Stromal cell of bone marrow (primary cell): ENCODE measurements around the gene HEG1.
"Not testable (repeated sequence)": the region's sequence is repeated elsewhere in the genome, so short reads cannot be mapped to it uniquely, and the experiment has no call there.

Experiments
- DNase-seq: peaks from one replicate; pipeline ENCODE4 v3.0.0-alpha.2; 2012; ENCODE audit warnings: low read depth

HEG1 gene

DNA sequence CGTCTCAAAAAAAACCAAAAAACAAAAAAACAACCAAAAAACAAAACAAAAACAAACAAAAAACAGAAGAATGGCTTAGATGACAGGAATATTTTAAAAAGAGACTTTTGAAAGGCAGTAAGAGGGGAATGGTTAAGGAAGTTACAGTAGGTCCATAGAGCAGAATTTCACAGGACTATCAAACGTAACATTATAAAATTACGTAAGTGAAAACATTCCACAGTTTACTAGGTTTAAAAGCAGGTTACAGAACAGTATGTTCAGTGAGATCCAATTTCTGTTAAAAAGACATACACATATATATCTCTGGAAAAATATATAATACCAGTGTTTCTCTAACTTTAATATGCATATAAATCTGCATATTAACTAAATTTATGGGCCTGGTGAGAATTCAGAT lies 71.0 kb downstream of the HEG1 start:
- no peak for DNase-seq

DNA sequence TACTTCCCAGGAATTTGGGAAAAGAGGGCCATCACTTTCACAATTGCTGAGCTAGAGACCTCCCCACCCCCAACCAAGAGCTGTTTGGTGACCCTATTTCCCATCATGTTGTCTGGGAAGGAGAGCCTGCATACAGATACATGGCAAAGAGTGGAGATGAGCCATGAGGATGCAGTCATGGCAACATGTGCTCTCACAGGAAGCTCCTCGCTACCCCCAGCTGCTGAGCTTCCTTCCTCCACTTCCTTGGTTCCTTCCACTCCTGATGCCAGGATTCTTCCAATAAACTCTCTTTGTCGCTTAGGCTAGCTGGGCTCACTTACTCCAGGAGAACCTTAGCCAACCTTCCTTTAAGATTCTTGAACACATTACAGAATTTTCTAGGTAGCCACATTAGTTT lies 72.9 kb downstream of the HEG1 start:
- DNase-seq, result no peak

DNA sequence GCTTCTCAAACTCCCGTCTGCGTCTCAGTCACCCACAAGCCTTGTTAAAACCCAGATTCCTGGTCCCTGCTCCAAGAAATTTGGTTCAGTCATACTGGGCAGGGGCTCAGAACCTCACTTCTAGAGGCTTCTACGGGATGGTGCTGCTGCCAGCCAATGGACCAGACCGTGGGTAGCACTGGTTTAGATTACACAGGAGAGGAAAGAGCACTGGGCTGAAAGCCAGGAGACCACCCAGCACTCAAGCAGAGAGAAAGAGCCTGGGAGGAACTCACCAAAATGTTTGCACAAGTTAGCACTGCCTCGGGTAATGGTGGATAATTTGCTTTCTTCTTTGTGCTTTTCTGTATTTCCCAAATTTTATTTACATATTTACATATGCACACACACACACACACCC lies 74.3 kb downstream of the HEG1 start:
- DNase-seq, result no peak

DNA sequence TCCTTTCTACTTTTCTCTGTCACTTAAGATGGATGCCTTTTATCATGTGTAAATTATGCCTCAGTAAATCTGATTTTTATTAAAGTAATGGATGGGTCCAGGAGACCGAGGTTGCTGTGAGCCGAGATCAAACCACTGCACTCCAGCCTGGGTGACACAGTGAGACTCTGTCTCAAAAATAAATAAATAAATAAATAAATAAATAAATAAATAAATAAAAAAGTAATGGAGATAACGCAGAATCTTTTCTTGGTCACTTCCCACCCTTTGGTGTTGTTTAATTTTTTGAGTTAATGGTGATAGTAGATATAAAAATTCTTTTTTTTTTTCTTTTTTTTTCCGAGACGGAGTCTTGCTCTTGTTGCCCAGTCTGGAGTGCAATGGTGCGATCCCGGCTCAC lies 77.2 kb downstream of the HEG1 start:
- DNase-seq, result no peak

DNA sequence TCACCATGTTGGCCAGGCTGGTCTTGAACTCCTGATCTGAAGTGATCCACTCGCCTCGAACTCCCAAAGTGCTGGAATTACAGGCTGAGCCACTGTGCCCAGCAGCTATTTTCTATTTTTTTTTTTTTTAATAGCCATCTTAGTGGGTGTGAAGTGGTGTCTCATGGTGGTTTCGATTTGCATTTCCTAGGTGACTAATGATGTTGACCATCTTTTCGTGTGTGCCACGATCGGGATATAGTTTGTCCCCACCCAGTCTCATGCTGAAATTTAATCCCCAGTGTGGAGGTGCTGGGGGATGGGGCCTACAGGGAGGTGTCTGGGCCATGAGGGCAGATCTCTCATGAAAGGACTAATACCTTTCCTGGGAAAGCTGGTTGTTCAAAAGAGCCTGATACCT lies 79.4 kb downstream of the HEG1 start:
- no peak for DNase-seq

DNA sequence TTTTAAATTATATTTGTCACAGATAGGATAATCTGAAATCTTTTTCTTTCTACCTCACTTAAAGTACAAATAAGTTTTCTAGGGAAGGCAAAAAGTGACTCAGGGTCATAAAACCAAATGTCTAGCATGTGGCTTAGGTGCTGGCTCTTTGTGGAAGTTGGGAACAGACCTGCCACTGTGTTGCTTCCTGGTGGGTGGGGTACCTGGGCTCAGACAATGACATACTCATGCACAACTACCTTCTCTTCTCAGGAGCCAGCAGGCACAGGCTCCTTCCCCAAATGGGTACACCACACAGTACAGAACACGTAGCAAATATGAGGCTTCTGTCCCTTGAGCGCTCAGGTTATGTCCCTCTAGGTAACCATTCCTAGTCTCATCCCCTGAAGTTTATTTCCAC lies 81.1 kb downstream of the HEG1 start:
- DNase-seq, result no peak

DNA sequence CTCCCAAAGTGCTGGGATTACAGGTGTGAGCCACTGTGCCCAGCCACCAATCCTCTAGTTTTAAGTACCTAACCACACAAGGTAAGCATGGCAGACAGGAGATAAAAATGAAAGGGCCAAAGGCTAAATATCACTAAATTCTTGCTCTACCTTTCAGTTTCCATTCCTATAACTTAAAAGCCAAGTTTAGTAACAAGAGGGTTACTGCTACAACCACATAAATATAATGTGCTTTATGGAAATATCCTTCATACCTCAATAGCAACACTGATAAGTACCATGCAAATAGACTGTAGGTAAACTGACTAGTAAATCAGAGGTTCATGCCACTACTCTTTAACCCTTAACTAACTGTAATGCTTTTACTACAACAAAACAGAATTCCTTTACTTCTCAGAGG lies 82.5 kb downstream of the HEG1 start:
- no peak for DNase-seq

DNA sequence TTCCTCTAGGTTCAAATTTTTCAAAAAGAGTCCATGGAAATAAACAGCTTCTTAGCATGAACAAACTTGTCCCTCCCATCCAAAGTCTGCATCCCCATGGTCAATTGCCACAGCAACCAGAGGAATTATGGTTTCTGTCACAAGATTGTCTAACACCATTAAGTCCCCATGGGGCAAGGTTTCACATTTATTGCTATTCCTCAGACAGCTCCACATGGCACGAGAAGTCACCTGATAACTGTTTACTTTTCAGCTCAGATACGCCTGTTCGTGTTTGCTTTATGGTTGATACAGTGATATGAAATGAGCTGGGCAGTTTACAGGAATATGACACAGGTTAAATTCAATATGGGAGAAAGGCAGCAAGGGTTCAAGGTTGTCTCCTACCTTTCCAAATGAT lies 83.3 kb downstream of the HEG1 start:
- DNase-seq, result no peak

DNA sequence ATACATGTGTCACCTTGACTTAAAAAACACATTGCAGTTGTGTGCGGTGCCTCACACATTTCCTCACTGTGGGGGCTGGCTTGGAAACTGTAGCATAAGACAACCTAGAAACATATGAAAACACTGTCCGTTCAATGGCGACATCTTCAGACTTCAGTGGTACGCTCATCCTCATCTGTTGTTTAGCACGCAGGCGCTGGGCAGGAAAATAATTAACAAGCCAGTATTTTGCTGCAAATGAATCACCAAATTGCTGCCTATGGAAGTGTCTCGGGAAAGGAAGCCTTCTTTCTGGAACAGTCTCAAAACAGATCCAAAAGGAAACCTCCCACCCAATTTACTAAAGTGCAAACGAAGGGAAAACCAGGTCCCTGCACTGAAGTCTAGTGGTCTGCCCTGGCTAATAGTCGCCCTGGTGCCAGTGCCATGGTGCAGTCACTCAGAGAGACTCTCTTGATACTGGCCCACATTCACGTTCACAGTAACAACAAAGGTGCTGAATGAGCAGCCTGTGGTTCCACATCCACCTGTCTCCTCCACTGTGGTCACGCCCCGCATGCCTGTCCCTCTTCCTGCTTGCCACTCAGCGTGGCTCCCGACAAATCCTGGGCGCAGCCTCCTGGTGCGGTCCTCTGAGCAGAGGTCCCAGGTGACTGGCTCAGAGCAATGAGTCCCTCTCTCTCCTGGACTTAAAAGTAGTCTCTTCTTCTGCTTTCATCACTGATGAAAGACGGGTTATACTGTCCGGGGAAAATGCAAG lies 85.7 kb downstream of the HEG1 start:
- DNase-seq, result no peak

DNA sequence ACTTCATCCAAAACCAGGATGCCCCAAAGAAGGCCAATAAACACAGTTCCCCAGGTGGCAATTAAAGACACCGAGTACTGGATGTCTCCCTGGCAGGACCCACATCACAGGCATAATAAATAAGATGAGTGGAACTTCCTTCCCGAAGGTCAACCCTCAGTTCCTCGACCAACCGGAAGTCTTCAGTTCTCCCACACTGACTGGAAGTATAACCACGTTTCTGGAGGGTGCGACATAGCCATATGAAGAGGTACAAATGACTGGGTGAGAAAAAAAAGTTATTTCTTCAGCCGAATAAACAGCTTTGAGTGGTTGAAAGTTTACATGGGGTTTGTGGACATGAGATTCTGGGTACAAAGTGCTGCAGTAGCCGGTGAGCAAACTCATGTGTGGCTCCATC lies 86.6 kb downstream of the HEG1 start:
- DNase-seq, result no peak

DNA sequence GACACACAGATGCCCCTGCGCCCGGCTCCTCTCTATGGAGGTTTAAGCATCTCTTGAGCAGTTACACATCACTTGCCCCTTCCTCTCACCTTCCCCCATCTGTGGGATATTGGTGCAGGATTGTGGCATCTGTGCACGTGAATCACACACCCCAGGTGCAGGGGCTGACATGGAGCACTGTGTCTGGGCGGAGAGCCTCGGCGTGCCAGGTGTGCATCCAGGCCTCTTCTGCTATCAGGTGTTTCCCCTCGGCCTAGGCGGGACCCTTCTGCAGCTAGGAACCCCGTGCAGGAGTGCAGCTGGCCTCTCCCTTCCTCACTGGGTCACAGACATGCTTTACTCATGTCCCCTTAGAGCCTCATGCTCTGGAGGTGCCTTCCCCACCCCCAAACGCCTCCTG lies 87.8 kb downstream of the HEG1 start:
- no peak for DNase-seq

DNA sequence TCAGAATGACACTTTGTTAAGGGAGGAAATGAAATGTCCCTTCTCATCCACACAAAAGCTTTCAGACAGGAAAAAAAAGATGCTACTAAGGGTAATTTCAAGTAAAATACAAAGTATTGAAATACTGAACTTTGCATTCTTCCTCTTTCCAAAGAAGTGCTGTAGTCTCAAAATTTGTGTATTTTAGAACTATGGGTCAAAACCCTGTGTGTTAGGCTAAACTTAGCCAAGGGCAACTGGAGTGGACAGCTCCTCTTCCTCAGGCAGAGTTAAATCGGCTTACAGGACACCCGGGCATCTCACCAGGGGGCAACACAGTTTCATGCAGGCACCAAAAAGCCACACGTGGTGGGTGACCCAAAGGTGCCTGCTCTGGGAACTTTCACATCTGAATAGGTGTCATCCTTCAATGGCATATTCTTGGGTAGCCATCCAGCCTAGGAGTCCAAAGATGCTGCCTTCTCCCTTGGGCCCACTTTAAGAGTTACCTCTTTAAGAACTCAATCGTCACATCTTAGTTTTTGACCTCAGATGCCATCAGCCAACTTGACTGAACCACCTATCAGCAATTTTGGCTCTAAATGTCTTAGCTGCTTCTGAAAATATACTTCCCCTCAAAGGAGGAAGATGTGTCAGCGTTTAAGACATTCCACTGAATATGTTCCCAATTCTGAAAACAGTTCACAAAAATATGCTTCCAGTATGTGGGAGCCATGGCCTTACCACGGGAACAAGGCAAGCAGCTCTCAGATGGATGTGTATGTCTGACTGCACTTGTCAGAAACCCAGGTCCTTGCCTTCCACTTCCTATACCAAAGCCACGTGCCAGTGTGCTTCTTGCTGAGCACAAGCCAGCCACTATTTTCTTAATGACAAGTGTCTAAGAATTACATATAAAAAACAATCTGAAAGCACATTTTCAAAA lies 89.0 kb downstream of the HEG1 start:
- DNase-seq, result no peak

DNA sequence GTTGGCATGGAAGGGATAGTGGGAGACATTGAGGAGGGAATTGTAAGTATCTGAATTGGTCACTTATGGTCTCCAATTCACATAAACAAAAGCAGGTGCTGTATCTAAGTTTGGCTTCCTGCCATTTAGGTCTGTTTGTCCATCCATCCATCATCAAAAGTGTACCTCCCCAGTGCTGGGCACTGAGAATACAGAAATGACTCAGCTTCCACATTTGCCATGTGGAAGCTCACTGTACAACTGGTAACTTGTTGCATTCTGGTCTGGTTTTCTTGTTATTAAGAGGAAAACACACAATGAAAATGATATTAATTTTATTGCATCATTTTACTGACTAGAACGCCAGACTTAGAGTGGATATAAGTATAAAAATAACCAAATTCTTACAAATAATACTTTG lies 90.4 kb downstream of the HEG1 start:
- no peak for DNase-seq

DNA sequence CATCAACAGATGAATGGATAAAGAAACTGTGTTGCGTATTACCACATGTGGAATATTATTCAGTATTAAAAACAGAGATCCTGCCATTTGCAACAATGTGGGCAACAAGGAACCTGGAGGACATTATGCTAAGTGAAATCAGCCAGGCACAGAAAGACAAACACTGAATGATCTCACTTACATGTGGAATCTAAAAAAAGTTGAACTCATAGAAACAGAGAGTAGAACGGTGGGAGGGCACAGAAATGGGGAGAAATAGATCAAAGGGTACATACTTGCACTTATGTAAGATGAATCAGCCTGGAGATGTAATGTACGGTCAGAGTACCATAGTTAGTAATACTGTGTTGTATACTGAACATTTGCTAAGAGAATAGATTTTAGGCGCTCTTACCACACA lies 91.4 kb downstream of the HEG1 start:
- DNase-seq, result no peak

DNA sequence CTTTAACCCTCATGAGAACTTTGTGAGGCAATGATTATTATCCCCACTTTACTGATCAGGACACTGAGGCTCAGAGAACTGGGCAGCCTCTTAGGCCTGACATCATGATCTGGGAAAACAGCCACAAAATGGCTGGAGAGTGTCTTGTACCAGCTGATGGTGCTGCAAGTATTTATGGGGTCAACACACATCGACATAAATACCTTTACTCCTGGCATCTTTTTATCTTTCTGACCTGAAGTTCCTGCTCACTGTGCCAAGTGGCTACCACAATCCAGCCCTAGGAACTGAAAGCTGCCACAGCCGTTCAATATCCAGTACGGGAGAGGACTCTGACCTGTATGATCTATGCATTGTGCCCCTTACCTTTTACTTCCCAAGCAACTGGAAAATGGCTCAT lies 92.0 kb downstream of the HEG1 start:
- no peak for DNase-seq

DNA sequence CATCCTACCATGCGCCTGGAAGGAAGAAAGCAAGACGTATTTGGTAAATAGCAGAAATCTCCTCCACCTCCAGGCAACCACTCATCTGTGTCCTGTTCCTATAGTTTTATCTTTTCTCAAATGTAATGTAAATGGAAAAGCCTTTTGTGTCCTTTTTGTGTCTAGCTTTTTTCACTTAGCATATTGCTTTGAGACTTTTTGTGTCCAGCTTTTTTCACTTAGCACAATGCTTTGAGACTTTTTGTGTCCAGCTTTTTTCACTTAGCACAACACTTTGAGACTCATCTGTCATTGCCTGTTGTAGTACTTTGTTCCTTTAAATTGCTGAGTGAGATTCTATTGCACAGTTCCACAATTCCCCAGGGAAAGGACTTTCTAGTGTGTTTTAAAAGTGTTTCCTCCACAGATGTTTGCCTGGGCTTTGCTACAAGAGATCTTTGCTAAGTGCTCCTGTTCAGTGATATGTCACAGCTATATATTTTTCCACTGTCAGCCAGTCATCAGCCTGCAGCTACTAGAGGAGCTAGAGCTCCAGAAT lies 93.3 kb downstream of the HEG1 start:
- DNase-seq, result no peak

DNA sequence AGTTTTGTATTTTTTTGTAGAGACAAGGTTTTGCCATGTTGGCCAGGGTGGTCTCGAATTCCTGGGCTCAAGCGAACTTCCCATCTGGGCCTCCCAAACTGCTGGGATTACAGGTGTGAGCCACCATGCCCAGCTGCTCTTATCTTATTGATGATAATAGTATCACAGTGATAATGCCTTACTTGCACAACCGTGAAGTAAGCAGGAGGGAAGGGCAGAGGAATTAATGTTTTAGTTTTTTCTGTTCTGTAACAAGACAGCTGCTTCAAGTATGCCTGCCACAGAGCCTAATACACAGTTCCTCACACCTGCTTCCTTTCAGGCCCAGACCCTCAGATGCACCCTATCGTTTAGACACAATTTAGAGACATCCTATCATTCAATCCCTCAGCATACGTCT lies 95.1 kb downstream of the HEG1 start:
- DNase-seq, result no peak

DNA sequence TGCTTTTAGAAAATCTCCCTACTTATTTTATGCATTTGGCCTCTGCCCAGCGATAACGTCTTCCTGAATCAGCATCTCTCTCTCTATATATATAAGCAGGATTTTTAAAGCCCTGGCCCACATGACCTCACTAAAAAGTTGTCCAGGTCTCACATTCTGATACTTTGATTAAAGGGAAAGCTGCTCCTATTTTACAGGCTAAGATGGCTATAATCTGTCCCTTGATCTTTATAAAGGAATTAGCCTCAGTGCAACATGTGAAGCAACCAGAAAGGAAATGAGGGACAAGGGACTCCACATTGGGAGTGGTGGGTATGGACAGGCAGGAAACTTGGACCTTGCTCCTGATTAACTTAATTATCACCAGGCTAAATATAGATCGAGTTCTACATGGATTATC lies 95.7 kb downstream of the HEG1 start:
- DNase-seq, result no peak

DNA sequence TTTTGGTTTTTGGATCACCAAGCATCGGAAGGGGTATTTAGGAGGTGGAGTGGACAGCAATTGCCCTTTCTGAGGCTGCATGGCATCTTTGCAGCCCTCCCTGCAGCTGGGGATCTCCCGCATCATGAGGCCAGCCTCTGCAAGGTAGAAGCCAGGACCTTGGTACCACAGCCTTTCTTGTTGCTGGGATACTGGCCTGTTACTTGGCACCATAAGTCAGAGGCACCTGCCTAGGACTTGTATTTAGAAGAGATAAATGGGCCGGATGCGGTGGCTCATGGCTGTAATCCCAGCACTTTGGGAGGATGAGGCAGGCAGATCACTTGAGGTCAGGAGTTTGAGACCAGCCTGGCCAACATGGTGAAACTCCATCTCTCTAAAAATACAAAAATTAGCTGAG lies 97.8 kb downstream of the HEG1 start:
- DNase-seq, result not testable (repeated sequence)

DNA sequence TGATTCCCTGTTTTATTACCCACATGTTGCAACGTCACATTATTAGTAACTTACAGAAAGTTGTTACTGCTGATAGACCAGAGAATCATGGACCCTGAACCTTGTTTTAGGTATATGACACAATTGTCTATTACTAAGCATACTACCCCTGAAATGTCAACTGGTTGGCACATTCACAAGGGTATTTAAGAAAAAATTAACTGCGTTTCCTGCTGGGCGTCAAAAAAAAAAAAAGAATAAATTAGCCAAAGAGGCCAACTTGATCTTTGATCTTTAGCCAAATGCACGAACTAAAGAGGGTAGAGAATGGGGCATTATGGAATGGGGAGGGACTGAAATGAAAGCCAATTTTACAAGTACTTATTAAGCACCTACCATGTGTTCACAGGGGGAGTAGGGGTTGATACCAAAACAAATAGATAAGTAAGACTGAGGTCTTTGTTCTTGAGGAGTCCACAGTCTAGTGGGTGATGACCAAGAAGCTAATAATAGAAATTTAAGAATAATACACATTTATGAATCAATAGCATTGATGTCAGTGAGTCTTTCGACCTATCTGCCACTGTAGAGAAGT lies 103.4 kb downstream of the HEG1 start:
- no peak for DNase-seq

DNA sequence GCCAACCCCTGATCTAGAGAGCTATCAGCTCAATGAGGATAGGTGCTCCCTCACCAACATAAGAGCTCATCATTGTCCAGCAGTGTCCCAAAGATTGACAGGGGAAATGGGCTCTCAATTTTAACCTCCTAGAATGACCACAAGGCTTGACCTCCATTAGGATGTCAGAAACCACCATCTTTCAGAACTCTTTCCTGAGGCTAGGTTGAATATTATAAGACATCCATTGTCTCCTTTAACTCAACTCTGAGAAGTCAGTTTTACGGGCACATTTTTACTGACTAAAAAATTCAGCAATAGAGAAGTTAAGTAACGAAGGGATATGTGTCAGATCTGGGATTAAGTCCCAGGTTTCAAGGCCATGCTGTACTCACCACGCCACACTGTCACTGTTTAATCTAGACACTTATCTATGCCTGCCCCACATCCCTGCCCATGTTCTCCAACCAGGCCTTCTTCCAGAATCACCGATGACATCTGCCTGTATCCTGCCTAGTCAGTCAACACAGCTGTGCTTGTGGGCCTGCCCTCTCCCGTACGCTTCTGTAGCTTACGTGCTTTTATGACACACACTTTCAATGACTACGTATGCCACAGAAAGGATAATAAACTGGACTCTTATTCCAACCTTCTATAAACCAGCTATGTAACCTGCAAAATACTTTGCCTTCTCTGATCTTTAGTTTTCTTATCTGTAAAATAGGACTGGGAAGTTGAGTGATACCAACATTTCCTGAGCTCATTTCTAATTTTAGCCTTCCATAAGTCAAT lies 104.1 kb downstream of the HEG1 start:
- DNase-seq, result no peak

DNA sequence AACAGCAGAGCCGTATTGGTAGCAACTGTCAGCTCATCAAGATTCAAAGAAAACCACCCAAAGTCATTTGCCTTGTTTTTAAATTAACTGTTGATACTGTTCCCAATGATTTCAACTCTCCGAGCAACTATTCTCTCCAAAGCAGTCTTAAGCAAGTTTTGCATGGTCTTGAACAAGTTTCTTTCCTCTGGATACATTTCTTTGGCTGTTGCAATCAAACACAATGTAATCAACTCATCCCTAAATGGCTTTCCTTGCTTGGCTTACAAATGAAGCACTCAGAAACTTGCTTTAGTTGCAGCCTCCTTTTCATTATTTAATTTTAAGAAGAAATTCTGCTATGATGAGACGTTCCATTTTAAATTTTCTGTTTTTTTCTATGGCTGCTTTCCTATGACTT lies 105.8 kb downstream of the HEG1 start:
- no peak for DNase-seq
